ENCODE measurements around the gene PITRM1. TPM values are rescaled to one million over a fixed set of nuclear protein-coding genes. Genes with fewer than 3 reads are reported as not detected.
"Not testable (repeated sequence)": the region's sequence is repeated elsewhere in the genome, so short reads cannot be mapped to it uniquely, and the experiment has no call there.

The PITRM1 gene, protein sequence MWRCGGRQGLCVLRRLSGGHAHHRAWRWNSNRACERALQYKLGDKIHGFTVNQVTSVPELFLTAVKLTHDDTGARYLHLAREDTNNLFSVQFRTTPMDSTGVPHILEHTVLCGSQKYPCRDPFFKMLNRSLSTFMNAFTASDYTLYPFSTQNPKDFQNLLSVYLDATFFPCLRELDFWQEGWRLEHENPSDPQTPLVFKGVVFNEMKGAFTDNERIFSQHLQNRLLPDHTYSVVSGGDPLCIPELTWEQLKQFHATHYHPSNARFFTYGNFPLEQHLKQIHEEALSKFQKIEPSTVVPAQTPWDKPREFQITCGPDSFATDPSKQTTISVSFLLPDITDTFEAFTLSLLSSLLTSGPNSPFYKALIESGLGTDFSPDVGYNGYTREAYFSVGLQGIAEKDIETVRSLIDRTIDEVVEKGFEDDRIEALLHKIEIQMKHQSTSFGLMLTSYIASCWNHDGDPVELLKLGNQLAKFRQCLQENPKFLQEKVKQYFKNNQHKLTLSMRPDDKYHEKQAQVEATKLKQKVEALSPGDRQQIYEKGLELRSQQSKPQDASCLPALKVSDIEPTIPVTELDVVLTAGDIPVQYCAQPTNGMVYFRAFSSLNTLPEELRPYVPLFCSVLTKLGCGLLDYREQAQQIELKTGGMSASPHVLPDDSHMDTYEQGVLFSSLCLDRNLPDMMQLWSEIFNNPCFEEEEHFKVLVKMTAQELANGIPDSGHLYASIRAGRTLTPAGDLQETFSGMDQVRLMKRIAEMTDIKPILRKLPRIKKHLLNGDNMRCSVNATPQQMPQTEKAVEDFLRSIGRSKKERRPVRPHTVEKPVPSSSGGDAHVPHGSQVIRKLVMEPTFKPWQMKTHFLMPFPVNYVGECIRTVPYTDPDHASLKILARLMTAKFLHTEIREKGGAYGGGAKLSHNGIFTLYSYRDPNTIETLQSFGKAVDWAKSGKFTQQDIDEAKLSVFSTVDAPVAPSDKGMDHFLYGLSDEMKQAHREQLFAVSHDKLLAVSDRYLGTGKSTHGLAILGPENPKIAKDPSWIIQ
- total RNA-seq (2014; rRNA removed; shearing (Covaris generic); ENCODE audit: low replicate concordance), result 61.2 and 85.3 TPM in 2 replicates

DNA sequence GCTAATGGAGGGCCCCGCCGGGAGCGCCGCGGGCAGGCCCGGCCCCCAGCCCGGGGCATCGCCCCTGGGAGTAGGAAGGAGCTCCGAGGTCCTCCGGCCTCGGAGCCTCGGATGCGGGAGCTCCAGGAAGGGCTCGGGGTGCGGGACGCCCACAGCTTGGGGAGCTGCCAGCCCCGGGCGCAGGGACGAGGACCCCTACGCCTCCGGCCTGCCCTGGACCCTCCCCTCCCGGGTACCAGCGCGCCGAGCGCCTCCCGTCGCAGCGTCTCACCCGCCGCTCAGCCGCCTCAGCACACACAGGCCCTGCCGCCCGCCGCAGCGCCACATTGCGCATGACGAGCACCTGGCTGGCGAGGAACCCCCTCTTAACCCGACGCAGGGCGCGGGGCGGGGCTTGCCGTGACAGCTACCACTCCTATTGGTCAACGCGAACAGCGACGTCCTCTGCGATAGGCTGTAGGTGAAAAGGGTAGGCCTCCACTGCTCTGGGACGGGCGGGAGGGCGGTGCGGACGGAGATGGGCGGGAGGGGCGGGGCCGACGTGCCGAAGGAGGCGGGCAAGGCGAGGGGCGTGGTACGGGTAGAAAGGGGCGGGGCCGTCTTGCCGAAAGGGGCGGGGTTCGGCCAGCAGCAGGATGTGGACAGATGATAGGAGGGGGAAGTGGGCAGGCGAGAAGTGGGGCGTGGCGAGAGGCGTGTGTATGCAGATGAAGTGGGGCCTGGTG is at the start of gene PITRM1:
Gene PITRM1 (minus strand): TSS at position 337 of the 725 bp plus-strand sequence. CDS start 10 bp downstream, at position 327.
- Histone ChIP-seq H3K9me3 (no peaks in the 10 kb centered on the region), H3K36me3 (peaks cover 18% of the 10 kb centered on the region), H3K27me3 (peaks cover 10% of the 10 kb centered on the region), H3K4me3 (peak within 1 kb of the TSS; percentile 90)
- DNase-seq, result peak; percentile 99

DNA sequence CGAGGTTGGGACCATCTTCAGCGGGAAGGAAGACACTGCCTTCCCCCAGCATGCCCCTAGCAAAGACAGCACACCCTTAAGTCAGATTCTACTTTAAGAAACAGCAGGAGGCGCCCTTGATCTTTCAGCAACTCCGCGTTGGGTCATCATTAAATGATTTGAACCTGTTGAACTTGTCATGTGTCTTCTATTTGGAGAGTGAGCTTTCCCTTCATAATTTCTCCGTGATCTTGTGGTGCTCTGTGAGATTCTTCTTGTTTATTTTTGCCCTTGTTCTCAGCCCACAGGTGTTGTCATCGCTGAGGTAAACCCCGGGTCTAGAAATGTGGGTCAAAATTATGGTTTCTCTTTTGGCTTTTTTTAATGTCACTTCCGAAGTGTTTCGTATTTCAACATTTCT is 49.5 kb upstream of the PITRM1 start:
- H3K4me3 ChIP-seq, result no peak overlapping the region
- no peaks in the 10 kb centered on the region for H3K36me3 ChIP-seq
- H3K27me3 ChIP-seq, result no peaks in the 10 kb centered on the region
- H3K9me3 ChIP-seq, result no peaks in the 10 kb centered on the region
- DNase-seq, result no peak

DNA sequence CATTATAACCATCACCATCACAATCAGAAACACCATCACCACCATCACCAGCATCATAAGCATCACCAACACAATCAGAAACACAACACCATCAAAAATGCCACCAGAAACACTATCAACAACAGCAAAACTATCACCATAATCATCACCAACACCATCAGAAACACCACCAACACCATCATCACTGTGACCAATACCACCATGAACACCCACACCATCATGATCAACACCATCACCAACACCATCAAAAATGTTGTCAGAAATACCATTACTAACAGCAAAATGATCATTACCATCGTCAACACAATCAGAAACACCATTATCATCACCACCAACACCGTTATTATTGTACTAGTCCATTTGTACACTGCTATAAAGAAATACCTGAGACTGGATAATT is 49.0 kb upstream of the PITRM1 start:
- not testable (repeated sequence) for H3K36me3 ChIP-seq, H3K9me3 ChIP-seq, DNase-seq, H3K4me3 ChIP-seq, H3K27me3 ChIP-seq

DNA sequence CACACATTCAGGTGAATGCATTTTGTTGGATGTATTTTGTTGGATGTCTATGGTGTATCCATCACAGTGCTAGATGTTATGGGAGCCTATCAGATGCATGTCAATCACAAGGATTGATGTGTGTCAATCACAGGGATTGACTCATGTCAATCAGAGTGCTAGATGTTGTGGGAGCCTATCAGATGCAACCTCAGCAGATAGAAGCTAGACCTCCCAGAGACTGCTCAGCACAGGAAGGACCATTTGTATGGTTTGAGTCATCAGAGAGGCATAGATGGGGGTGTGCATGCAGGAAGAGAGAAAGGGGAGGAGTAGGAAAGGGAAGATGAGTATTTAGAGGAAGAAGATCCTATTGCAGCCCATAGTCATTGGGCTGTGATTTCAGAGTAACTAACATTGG is 48.3 kb upstream of the PITRM1 start:
- no peaks in the 10 kb centered on the region for H3K9me3 ChIP-seq
- DNase-seq, result no peak
- H3K36me3 ChIP-seq, result no peaks in the 10 kb centered on the region
- no peak overlapping the region for H3K4me3 ChIP-seq
- H3K27me3 ChIP-seq, result no peaks in the 10 kb centered on the region

DNA sequence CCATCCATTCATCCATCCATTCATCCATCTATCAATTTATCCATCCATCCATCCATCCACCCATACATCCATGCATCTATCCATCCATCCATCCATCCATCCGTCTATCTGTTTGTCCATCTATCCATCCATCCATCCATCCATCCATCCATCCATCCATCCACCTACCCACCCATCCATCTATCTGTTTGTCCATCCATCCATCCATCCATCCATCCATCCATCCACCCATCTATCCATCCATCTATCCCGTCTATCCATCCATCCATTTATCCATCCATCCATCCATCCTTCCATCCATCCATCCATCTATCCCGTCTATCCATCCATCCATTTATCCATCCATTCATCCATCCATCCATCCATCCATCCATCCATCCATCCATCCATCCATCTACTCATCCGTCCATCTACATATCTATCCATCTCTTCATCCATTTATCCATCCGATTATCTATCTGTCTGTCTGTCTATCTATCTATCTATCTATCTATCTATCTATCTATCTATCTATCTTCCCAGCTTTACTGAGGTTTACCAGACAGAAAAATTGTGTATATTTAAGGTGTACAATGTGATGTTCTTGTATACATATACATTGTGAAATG is 46.5 kb upstream of the PITRM1 start:
- not testable (repeated sequence) for H3K36me3 ChIP-seq, DNase-seq, H3K27me3 ChIP-seq, H3K4me3 ChIP-seq, H3K9me3 ChIP-seq

DNA sequence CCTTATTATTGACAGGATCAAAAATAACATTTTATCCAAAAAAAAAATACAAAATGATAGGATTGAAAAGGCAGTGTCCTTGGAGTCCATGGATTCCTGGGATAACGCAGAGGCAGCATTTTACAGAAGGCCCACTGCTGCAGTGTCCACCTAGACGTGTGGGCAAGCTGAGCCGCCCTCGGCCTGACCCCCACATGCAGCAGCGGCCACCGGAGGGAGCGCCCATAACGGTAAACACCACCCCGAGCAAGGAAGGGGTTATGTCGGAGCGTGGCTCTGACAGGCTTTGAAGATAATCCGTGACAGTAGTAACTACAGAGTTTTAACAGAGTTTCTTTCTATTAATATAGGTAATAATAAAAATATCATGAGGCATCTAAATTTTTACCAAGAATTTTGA is 45.3 kb upstream of the PITRM1 start:
- Histone ChIP-seq H3K27me3 (no peaks in the 10 kb centered on the region), H3K4me3 (no peak overlapping the region), H3K9me3 (no peaks in the 10 kb centered on the region), H3K36me3 (no peaks in the 10 kb centered on the region)
- DNase-seq, result no peak

DNA sequence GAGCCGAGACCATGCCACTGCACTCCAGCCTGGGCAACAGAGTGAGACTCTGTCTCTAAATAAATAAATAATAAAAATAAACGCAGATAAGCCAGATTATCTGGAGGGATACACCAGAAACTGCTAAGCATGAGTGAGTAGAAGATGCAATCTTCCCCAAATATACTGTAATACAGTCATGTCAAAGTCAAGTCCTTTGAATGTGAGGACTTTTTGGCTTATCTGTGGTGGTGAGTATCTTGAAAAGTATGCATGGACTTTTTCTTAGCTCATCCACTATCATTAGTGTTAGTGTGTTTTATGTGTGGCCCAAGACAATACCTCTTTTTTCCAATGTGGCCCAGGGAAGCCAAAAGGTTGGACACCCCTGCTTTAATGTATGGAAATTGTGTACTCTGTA is 44.7 kb upstream of the PITRM1 start:
- no peaks in the 10 kb centered on the region for H3K27me3 ChIP-seq
- DNase-seq, result no peak
- no peaks in the 10 kb centered on the region for H3K9me3 ChIP-seq
- H3K36me3 ChIP-seq, result no peaks in the 10 kb centered on the region
- H3K4me3 ChIP-seq, result no peak overlapping the region

DNA sequence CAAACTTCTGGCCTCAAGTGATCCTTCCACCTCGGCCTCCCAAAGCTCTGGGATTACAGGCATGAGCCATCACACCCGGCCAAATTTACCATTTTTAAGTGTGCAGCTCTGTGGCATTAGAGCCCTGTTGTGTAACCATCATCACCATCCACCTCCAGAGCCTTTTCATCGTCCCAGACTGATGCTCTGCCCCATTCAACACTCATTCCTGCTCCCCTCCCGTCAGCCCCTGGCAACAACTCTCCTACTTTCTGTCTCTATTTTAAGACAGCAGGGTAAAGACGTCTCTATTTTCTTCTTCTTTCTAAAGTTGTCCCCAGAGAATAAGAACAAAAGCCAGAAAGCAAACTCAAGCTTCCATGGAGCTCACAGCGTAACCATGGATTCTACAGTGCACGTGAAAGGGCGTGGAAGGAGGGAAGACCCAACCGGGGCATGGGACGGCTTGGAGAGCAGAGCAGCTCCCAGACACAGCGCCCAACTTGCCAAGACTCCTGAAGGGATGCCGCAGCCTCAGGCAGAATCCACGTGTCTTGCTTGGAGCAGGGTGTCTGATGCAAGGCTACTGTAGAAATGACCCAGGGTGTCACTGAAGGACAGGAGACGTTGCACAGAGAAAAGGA is 42.7 kb upstream of the PITRM1 start:
- no peaks in the 10 kb centered on the region for H3K9me3 ChIP-seq
- no peak overlapping the region for H3K4me3 ChIP-seq
- no peak for DNase-seq
- H3K27me3 ChIP-seq, result no peaks in the 10 kb centered on the region
- no peaks in the 10 kb centered on the region for H3K36me3 ChIP-seq

DNA sequence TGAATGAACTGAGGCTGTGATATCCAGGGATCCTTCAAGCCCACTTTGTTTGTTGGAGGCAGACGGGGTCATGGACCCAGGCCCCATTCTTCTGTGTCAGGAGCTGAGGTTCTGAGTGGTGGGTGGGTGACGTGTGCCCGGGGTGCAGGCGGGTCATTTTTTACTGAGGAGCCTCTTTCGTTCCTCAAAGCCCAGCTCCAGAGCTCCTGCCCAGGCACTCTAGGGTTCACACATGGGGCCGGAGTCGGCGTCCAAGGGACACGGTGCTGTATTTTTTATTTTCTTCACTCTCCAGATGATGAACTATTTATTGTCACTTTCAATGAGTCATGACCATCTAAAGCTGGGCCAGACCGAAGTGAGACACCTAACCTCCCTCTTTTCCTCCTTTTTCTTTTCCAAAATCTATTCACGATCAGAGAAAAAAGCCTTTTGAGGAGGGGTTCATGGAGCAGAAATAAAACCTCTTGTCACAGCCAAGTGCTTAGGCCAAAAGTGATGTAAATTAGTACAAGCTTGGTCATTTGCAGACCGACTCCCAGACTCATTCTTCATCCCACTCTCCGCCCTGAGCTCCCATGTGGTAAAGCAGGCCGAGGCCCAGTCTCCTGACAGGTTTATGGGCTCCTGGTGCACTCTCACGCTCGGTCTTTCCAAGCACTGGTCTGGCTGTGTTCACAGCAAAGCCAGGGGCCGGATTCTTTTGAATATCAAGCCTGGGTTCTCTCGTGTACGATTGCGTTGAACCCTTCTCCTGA is 41.4 kb upstream of the PITRM1 start:
- DNase-seq, result no peak
- no peaks in the 10 kb centered on the region for H3K9me3 ChIP-seq
- no peaks in the 10 kb centered on the region for H3K36me3 ChIP-seq
- no peak overlapping the region for H3K4me3 ChIP-seq
- no peaks in the 10 kb centered on the region for H3K27me3 ChIP-seq

DNA sequence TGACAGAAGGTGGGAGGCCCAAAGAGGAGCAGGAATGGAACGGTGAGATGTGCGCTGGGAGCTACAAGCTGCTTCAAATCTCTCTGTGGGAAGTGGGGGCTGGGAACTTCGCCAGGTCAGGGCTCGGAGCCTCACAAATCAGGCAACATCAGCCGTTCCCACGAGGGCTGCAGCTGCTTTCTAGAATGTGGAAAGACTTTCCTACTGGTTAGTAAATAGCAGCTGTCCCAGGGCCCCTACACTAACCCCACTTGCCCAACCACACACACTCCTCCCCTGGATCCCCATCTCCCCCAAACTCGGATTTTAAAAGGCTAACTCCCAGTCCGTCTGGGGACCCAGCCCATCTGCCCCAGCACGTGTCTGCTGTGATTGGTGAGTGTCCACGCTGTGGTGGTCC is 40.6 kb upstream of the PITRM1 start:
- Histone ChIP-seq H3K9me3 (no peaks in the 10 kb centered on the region), H3K36me3 (no peaks in the 10 kb centered on the region), H3K4me3 (no peak overlapping the region), H3K27me3 (no peaks in the 10 kb centered on the region)
- DNase-seq, result no peak

DNA sequence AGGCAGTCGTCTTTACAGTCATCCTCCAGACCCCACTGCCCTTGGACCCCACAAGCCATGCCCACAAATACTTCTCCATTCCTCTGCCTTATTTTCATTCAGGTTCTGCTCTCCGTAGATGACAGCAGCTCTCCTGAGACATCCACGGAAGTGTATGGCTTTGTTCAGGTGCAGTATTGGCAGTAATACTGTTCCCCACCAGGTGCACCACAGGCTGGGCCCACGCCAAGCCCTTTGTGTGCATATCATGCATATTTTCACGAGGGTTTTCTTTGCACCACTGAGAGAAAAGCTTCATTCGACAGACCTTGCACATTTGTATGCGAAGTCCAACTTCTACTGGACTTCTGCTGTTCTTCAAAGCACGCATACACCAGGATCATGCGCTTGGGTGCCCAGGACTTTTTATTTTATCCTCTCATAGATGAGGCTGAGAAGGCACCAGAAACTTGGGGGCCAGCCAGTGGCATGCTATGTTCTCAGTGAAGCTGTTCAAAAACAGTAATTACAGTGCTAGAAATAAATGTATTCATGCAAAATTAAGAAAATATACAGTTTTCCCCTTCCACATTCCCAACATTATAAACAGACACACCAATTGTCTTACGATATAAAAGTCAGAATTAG is 37.8 kb upstream of the PITRM1 start:
- no peak for DNase-seq
- Histone ChIP-seq H3K4me3 (no peak overlapping the region), H3K9me3 (no peaks in the 10 kb centered on the region), H3K27me3 (no peaks in the 10 kb centered on the region), H3K36me3 (no peaks in the 10 kb centered on the region)

DNA sequence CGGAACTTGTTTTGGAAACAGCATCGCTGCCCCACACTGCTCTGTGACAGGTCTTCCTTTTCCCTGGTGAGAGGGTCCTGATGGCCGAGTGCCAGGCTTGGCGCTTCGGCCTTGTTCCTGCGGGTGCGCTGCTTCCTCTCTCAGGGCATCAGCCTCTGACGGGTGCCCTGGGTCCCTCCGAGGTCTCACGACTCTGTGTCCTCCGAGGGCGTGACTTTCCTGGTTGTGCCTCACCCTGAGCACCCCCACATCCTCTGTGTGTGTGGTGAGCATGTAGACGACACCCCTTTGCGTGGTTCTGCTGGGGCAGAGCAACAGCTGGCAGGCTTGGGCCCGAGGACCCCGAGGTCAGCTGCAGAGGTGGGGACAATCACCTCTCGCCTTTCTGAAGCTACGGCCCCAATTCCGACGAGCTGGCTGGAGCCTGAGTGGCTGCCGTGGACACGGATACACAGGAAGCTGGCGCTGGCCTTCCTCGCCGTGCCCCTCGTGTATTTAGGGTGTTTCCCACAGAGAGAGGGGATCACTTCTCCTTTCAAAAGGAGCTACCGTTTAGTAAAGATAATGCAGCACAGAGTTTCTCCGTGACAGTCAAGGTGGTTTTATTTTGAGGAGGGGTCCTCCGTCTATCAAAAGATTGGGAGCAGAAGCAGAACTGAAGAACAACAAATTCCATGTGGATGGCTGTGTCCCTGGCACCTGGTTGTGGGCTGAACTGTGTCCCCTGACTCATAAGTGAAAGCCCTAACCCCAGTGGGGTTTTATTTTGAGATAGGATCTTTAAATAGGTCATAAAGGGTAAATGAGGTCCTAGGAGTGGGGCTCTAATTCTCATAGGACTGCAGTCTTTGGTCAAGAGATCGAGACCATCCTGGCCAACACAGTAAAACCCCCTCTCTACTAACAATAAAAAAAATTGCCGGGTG is 36.2 kb upstream of the PITRM1 start:
- H3K27me3 ChIP-seq, result no peaks in the 10 kb centered on the region
- H3K9me3 ChIP-seq, result no peaks in the 10 kb centered on the region
- H3K4me3 ChIP-seq, result no peak overlapping the region
- no peaks in the 10 kb centered on the region for H3K36me3 ChIP-seq
- no peak for DNase-seq

DNA sequence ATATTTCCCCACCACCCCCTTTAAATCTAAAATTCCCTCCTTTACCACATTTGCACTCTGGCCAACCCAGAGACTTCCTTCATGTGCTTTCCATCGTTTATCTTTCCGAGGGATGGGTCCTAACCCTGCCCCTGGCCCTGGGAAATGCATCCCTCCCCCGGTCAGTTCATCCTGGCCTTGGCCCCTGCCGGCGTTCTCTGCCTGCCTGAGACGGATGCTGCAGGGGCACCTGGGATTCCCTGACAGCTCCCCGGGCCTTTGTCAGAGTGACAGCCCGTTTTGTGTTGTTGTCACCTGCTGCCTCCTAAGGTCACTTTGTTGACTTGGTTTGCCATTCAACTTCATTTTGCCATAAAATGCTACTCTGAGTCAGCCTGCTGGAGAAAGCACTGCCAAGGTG is 34.8 kb upstream of the PITRM1 start:
- Histone ChIP-seq H3K9me3 (no peaks in the 10 kb centered on the region), H3K36me3 (no peaks in the 10 kb centered on the region), H3K4me3 (no peak overlapping the region), H3K27me3 (no peaks in the 10 kb centered on the region)
- no peak for DNase-seq

DNA sequence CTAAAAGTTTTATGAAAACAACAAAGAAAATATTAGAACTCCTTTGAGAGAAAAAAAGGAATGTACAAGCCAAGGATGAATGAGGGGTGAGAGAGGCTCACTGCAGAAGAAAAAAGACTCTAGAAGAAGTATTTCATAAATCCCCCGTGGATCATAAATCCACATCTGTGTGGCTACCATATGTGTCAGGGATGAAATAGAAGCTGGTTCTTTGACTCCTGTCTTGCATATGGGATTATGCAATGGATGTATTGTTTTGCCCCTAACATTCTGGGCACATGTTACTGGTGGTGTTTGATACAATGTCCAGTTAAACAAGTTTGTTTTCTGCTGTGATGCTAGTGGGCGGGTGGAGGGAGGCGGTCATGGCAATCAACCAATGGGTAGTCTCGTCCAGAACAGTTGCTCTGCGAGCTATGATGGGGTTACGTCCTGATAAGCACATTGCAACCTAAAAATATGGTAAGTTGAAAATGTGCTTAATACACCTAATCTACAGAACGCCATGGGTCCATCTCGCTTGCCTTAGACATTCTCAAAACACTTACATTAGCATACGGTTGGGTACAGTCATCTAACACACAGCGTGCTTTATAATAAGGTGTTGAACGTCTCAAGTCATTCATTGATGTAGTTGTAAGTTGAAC is 34.1 kb upstream of the PITRM1 start:
- no peaks in the 10 kb centered on the region for H3K27me3 ChIP-seq
- H3K9me3 ChIP-seq, result no peaks in the 10 kb centered on the region
- no peaks in the 10 kb centered on the region for H3K36me3 ChIP-seq
- H3K4me3 ChIP-seq, result no peak overlapping the region
- DNase-seq, result no peak

Measured in MG63 (cell line).